Activated CD8-positive, alpha-beta memory T cell treated with anti-CD3 and anti-CD28 coated beads, Interleukin-2, amount 50 U/mL, for 24 hours (primary cell): ENCODE measurements around the gene CD164L2.
A peak's percentile ranks its signal among the peaks of the same experiment; 100 is the strongest.
"Not testable (repeated sequence)": the region's sequence is repeated elsewhere in the genome, so short reads cannot be mapped to it uniquely, and the experiment has no call there.

ENCODE experiments used
- DNase-seq: peaks from one replicate; pipeline ENCODE4 v3.0.0-alpha.2; 2020; ENCODE audit errors: extremely low read depth

The CD164L2 gene

GRCh38 chr1:27384797-27385196 lies 1.7 kb upstream of the CD164L2 start:
- not testable (repeated sequence) for DNase-seq

DNA sequence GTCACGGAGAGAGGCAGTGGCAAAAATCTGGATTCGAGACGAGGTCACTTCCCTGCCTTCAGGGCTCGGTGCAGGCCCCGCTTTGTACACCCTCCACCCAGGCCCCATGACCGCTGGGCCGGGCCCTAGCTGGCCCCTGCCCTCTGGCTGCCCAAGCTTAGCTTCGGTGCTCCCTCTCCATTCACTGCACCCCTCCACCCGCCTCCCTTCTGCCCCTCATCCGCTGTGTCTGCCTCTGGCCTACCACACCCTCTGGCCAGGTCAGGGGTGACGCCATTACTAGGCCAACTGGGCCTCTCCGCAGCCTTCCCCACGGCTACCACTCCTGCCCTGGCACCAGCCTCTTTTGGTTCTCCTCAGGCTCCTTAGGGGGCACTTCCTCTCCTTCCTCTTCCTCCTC lies 528 bp upstream of the CD164L2 start:
- DNase-seq = no peak

DNA sequence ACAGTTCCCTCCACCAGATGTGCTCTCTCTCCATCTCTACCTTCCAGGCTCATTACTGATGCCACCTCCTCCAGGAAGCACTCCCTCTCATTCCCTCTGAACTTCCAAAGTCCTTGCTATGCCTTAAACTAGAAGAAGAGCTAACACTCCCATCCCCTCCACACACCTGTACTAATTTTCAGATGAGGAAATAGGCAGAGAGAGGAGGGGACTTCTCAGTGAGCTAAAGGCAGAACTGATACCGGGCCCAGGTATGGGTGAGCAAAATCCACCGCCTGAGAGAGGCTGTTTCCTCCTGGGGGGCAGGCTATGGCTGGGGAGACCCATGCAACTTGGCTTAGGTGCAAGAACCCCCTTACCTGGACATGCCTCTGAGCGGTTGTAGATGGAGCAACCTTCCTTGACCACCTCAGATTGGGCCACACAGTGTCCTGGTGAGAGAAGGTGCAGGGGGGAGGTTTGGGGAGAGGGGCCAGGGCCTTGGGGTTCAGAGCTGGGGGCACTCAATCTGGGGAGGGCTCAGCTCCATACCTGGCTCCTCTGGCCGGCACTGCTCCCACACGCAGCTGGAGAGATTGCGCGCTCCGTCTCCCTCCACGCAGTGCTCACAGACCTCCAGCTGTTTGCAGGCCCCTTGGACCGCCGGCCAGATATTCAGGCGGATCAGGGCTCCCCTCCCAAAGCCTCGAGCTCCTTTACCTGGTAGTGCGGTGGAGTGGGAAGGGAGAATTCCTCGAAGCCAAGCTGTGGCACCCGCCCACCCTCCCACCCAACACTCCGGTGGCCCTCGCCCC lies 967 bp downstream of the CD164L2 start:
- DNase-seq = no peak

GRCh38 chr1:27380766-27381733 lies 2.1 kb downstream of the CD164L2 start:
- no peak for DNase-seq

DNA sequence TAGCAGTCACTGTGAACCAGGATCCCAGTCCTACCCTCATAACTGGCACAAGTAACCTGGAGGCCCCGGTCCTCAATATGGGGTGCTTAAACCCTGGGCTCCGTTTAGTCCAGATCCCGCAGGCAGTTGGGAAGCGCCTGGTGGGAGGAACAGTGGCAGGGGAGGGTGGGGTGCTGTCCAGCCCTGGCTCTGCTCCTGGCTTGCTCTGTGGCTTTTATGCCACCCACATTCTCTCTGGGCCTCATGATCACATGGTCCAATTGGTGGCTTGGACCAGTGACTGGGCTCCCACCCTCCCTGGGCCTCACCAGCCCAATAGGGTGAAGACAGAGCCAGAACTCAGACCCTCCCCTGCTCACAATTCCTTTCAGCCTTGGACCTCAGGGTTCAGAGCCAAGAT lies 2.9 kb downstream of the CD164L2 start:
- DNase-seq = no peak

DNA sequence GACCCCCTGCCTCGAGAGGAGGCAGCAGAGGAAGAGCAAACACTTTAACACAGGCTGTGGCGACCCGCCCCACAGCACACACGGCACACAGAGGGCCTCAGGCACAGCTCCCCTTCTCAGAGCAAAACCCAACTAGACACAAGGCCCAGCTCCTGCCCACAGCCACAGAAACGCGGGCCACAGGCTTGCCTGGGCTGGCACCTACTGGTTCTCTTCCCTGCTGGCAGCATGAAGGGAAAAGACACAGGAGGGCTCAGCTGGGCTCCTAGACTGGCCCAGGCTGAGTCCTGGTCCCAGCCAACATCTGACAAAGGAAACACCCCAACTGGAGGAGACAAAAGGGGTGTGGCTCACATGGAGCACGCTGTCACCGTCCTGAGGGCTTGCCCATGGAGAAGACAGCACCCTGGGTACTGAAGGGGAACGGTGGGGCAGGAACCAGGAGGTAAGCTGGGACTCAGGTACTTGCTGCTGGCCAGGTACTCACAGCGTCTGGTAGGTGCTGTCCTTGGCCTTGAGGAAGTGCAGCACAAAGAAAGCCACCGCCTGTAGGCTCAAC lies 3.5 kb downstream of the CD164L2 start:
- DNase-seq = no peak

- DNase-seq = no peak
These were observed 5.2 kb downstream of the CD164L2 start for GRCh38 chr1:27377760-27378495.

DNA sequence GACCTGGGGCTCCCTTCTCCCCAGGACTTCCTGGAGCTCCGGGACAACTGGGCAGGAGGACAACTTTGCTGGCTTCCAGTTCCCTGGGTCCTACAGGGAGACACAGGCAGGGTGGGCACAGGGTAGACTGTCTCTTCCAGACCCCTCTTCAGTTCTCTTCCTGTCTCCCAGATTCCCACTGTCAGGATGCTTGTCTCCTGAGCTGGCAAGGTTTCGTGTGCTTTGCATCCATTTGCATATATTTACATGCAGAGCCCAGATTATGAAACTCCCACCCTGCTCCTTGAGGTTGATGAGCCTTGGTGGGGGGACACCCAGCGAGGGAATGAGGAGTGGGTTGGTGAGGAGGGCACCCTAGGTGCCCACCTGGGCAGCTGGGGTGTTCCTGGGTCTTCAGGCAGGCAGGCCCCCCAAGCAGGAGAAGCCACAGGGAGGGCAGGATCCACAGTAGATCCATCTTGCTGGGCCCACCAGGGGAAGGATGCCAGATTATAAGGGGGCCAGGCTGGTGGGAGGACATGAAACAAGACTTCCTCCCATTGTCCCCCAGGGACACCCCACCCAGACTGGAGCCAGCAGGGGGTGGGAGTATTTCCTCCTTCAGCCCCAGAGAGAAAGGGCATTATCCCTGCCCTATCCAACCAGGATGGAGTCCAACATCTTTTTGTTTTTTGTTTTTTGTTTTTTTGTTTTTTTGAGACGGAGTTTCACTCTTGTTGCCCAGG lies 8.6 kb downstream of the CD164L2 start, which contains the start of gene FCN3:
FCN3 (minus strand) TSS at position 463 of the 725 bp plus-strand sequence; CDS start at position 457, 6 bp downstream.
- DNase-seq = no peak

DNA sequence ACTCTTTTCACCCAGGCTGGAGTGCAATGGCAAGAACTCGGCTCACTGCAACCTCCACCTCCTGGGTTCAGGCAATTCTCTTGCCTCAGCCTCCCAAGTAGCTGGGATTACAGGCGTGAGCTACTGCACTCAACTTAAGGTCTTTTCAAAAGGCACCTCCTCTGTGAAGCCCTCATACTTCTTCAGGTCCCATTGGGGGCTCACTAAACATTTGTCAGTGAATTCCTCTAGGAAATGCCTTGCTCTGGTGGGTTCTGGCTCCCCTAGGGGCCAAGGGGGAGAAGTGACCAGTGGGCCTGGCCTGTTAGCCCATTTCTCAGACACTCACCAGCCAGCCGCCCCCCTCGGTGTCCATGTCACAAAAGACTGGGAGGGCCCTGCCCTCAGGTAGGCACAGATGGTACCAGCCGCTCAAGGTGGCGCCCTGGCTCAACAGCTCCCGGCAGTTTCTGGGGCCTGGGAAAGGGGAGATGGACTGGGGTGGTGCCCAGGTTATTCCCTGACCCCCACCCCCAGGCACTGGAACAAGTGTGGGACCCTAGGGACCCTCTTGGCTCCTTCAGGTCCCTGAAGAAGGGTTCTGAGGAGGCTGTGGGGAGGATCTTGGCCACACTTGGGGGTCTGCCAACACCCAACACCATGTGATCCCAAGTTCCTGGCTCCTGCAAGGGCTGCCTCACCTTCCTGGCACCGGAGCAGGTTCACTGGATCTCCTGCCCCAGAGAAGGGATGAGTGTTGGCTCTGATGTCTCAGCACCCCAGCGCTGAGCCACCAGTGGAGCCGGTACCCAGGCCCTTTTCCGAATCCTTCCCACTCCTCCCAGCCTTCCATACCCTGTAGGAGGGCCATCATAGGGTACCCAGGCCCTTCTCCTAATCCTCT lies 10.1 kb downstream of the CD164L2 start:
- no peak for DNase-seq

DNA sequence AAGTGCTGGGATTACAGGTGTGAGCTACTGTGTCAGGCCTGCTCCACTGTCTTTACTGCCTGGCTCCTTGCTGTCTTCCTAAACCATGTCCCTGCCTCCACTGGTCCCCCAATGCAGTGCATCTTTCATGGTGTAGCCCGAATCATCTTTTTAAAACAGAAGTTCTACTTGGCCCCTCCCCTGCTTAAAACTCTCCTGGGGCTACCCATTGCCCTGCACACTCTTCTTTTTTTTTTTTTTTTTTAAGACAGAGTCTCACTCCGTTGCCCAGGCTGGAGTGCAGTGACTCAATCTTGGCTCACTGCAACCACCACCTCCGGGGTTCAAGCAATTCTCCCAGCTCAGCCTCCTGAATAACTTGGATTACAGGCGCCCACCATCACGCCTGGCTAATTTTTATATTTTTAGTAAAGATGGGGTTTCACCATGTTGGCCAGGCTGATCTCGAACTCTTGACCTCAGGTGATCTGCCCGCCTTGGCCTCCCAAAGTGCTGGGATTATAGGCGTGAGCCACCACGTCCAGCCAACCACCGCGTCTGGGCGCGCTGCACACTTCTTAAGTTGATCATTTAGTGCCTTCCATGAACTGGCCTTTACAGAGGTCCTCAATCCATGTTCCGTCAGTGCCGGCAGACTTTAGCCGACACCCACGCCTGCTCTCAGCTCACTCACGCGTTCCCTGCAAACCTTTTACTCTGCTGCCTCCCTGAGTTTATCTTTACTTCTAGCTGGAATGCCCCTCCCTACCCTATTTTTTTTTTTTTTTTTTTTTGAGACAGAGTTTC lies 10.9 kb downstream of the CD164L2 start:
- DNase-seq = no peak

DNA sequence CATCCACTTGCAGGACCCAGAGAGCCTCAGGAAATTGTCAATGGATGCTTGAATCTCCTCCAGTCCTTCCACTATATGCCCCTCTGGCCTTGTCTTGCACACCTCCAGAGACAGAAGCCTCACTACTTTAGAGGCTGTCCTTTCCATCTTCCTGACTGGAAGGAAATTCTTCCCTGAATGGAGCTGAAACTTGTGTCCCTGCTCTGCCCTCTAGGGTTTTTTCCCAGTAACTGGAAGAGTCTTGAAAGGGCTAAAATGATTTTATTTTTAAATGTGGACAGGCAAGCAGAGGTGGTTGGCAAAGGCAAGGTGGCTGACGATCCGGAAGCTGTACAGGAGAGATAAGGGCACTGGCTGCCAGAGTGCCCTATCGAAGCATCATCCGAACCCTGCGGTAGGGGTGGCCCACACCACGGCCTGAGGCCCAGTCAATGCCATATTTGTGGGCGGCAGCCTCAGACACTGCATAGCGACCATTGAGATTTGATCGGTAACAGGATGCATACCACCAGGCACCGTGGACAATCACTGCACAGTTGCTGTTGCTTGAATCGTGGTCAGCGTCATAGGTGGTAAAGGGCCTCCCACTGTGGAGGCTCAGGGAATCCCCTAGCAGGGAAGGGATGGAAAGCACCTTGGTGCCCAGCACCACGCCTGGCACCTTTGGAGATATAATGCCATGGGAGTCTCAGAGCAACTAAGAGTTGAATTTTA lies 14.1 kb downstream of the CD164L2 start:
- no peak for DNase-seq

GRCh38 chr1:27367160-27367650 lies 15.9 kb downstream of the CD164L2 start:
- no peak for DNase-seq

DNA sequence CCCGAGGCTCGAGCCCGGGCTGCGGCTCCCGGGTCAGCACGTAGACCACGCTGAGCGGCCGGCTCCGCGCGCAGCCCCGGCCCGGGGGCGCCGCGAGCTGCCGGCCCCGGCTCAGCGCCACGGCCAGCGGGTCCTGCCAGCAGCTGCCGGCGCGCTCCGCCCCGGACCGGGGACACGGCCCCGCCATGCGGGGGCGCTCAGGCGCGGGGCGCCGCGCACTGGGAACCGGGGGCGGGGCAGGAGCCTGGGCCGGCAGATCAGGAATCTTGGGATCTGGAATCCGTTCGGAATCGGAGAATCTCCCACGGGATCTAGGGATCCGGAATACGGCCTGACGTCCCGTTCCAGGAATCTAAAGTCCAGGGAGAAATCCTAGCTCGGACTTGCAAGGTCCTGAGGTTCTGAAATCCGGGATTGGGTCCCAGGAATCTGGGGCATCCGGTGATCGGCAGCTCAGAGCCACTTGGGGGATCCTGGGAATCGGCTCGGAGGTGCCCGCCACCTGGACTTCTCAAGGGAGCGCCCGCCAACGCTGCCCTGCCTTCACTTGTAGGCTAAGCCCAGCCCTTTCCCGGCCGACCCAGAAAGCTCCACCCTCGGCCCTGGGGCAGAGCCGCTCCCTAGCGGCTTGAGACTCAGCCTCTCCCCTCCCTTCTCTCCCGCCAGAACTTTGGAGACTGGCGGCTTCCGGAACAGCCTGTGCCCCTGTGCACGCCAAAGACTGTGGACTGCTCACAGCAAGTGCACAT lies 16.5 kb downstream of the CD164L2 start, which contains the start of gene MAP3K6:
MAP3K6 (minus strand) TSS at position 551 of the 749 bp plus-strand sequence; CDS start at position 187, 364 bp downstream.
- DNase-seq = no peak

- peak; percentile 63 for DNase-seq
These were observed 17.1 kb downstream of the CD164L2 start for GRCh38 chr1:27366113-27366410.

- DNase-seq = peak; percentile 58
These were observed 17.6 kb downstream of the CD164L2 start for GRCh38 chr1:27365372-27366112.

DNA sequence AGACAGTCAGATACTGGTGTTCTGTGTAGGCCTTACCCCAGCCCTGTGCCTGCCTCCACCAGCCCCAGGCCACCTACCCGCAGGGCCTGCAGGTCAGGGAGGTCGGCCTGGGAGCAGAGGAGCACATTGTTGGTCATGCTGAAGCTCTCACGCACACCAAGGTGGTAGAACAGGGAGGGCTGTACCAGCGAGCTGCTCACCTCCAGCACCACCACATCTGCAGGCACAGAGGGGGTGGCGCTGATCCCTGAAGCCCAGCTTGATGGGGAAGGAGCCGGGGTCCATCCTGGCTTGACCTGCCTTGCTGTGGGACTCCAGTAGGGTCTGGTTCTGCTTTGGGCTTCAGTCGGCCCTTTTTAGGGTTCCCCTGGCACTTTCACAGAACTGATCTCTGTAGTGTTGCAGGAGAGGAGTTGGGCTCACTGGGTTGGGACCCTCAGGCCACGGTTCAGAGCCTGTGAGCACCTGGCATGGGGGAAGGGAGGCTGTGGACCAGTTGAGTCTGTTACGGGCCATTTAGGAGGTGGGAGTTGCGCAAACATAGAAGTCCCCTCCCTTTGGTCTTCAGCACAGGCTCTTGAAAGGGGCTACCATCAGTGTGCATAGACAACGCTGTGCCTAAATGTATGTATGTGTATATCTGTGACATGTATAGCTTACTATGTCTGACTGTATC lies 18.3 kb downstream of the CD164L2 start:
- DNase-seq = no peak
